ENCODE data around the gene B3GNT4.

The B3GNT4 gene

GRCh38 chr12:122203301-122204166 lies at the start of gene B3GNT4:
Gene B3GNT4 (plus strand): TSS chr12:122203709. CDS start chr12:122204619, 910 bp downstream.
- Histone ChIP-seq H3K4me1 (ENCODE audit: control insufficient read depth, insufficient read depth, low read length) (peaks cover 14% of the 10 kb centered on the region), H3K4me3 (ENCODE audit: low read length in 2 of 2) (peak within 1 kb of the TSS; percentile 60 to 74), H3K9ac (ENCODE audit: low read length in 2 of 2) (no peak within 1 kb of the TSS), H3K9me3 (ENCODE audit: control insufficient read depth in 2 of 2, low read length in 2 of 2) (no peaks in the 10 kb centered on the region), H3K36me3 (ENCODE audit: control insufficient read depth in 2 of 2, insufficient read depth in 2 of 2, low read length in 2 of 2) (peaks cover 14 to 18% of the 10 kb centered on the region in 2 donors), H3K27ac (ENCODE audit: low read length) (no peak within 1 kb of the TSS), H3K27me3 (ENCODE audit: control insufficient read depth in 1 of 2, insufficient read depth in 2 of 2, low read length in 2 of 2) (peaks cover 36 to 51% of the 10 kb centered on the region in 2 donors)

DNA sequence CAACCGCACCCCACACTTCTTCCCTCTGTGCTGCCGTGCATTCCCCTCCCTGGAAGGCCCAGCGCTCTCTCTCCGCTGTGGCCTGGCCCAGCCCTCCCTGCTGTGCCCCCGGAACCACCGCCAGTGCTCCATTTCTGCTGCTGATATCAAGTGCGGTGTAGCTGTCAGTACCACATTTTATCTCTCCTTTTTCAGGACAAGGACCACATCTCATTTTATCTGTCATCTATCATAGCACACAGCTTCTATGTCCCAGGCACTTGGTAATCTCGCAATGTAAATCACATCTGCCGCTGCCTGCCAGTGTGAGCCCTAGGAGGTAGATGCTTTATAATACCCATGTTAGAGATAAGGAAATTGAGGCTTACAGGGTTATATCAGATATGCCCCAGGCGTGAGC lies 47.8 kb upstream of the B3GNT4 start:
- Histone ChIP-seq H3K4me1 (ENCODE audit: control insufficient read depth, insufficient read depth, low read length) (no peaks in the 10 kb centered on the region), H3K9ac (ENCODE audit: low read length in 2 of 2) (no peak overlapping the region)

GRCh38 chr12:122158700-122159285 lies 44.7 kb upstream of the B3GNT4 start:
- no peaks in the 10 kb centered on the region for H3K27me3 ChIP-seq (ENCODE audit: control insufficient read depth in 1 of 2, insufficient read depth in 2 of 2, low read length in 2 of 2)
- H3K4me1 ChIP-seq (ENCODE audit: control insufficient read depth, insufficient read depth, low read length), result no peaks in the 10 kb centered on the region
- no peak overlapping the region for H3K27ac ChIP-seq (ENCODE audit: low read length)
- no peak overlapping the region for H3K4me3 ChIP-seq (ENCODE audit: low read length in 2 of 2)
- H3K9me3 ChIP-seq (ENCODE audit: control insufficient read depth in 2 of 2, low read length in 2 of 2), result no peaks in the 10 kb centered on the region
- H3K9ac ChIP-seq (ENCODE audit: low read length in 2 of 2), result no peak overlapping the region
- no peaks in the 10 kb centered on the region for H3K36me3 ChIP-seq (ENCODE audit: control insufficient read depth in 2 of 2, insufficient read depth in 2 of 2, low read length in 2 of 2)

More for the DNA sequence above, 47.8 kb upstream of the B3GNT4 start:
- Histone ChIP-seq H3K4me3 (ENCODE audit: low read length in 2 of 2) (no peak overlapping the region), H3K9me3 (ENCODE audit: control insufficient read depth in 2 of 2, low read length in 2 of 2) (no peaks in the 10 kb centered on the region), H3K27ac (ENCODE audit: low read length) (no peak overlapping the region), H3K36me3 (ENCODE audit: control insufficient read depth in 2 of 2, insufficient read depth in 2 of 2, low read length in 2 of 2) (no peaks in the 10 kb centered on the region), H3K27me3 (ENCODE audit: control insufficient read depth in 1 of 2, insufficient read depth in 2 of 2, low read length in 2 of 2) (no peaks in the 10 kb centered on the region)

DNA sequence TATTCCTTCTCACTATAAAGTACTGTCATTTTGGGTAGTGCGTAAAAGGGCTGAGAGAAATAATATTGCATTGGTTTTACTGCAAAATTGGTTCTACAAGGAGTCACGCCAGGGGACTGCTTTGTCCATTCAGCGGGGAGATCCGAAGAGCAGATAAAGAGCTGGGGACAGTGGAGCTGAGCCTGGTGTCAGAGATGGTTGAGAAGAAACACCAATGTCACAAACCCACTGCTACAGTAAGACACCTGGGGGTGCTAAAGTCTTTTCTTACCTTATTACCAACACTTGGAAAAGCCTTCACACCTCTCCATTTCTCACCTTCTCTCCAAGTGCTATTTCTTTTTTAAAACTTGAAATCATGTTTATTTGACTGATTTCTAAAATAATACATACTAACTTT lies 43.6 kb upstream of the B3GNT4 start:
- no peak overlapping the region for H3K27ac ChIP-seq (ENCODE audit: low read length)
- no peak overlapping the region for H3K4me3 ChIP-seq (ENCODE audit: low read length in 2 of 2)
- H3K36me3 ChIP-seq (ENCODE audit: control insufficient read depth in 2 of 2, insufficient read depth in 2 of 2, low read length in 2 of 2), result no peaks in the 10 kb centered on the region
- no peaks in the 10 kb centered on the region for H3K27me3 ChIP-seq (ENCODE audit: control insufficient read depth in 1 of 2, insufficient read depth in 2 of 2, low read length in 2 of 2)
- H3K4me1 ChIP-seq (ENCODE audit: control insufficient read depth, insufficient read depth, low read length), result no peaks in the 10 kb centered on the region
- H3K9me3 ChIP-seq (ENCODE audit: control insufficient read depth in 2 of 2, low read length in 2 of 2), result no peaks in the 10 kb centered on the region
- H3K9ac ChIP-seq (ENCODE audit: low read length in 2 of 2), result no peak overlapping the region

DNA sequence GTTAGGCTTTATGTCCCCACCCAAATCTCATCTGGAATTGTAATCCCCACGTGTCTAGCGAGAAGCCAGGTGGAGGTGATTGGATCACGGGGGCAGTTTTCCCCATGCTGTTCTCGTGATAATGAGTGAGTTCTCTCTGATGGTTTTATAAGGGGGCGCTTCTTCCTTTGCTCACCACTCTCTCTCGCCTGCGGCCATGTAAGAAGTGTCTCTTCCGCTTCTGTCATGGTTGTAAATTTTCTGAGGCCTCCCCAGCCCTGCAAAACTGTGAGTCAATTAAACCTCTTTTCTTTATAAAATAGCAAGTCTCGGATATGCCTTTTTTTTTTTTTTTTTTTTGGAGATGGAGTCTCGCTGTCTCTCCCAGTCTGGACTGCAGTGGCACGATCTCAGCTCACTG lies 42.7 kb upstream of the B3GNT4 start:
- H3K4me3 ChIP-seq (ENCODE audit: low read length in 2 of 2), result no peak overlapping the region
- no peaks in the 10 kb centered on the region for H3K36me3 ChIP-seq (ENCODE audit: control insufficient read depth in 2 of 2, insufficient read depth in 2 of 2, low read length in 2 of 2)
- H3K9ac ChIP-seq (ENCODE audit: low read length in 2 of 2), result no peak overlapping the region
- peaks cover 0 to 4% of the 10 kb centered on the region in 2 donors for H3K27me3 ChIP-seq (ENCODE audit: control insufficient read depth in 1 of 2, insufficient read depth in 2 of 2, low read length in 2 of 2)
- no peaks in the 10 kb centered on the region for H3K9me3 ChIP-seq (ENCODE audit: control insufficient read depth in 2 of 2, low read length in 2 of 2)
- H3K4me1 ChIP-seq (ENCODE audit: control insufficient read depth, insufficient read depth, low read length), result no peaks in the 10 kb centered on the region
- no peak overlapping the region for H3K27ac ChIP-seq (ENCODE audit: low read length)

GRCh38 chr12:122161682-122162081 lies 41.8 kb upstream of the B3GNT4 start:
- Histone ChIP-seq H3K4me3 (ENCODE audit: low read length in 2 of 2) (no peak overlapping the region), H3K27ac (ENCODE audit: low read length) (no peak overlapping the region), H3K9me3 (ENCODE audit: control insufficient read depth in 2 of 2, low read length in 2 of 2) (no peaks in the 10 kb centered on the region), H3K27me3 (ENCODE audit: control insufficient read depth in 1 of 2, insufficient read depth in 2 of 2, low read length in 2 of 2) (peaks cover 0 to 4% of the 10 kb centered on the region in 2 donors), H3K9ac (ENCODE audit: low read length in 2 of 2) (no peak overlapping the region), H3K36me3 (ENCODE audit: control insufficient read depth in 2 of 2, insufficient read depth in 2 of 2, low read length in 2 of 2) (no peaks in the 10 kb centered on the region), H3K4me1 (ENCODE audit: control insufficient read depth, insufficient read depth, low read length) (no peaks in the 10 kb centered on the region)

GRCh38 chr12:122162976-122163375 lies 40.5 kb upstream of the B3GNT4 start:
- Histone ChIP-seq H3K4me1 (ENCODE audit: control insufficient read depth, insufficient read depth, low read length) (no peaks in the 10 kb centered on the region), H3K9ac (ENCODE audit: low read length in 2 of 2) (no peak overlapping the region), H3K4me3 (ENCODE audit: low read length in 2 of 2) (no peak overlapping the region), H3K36me3 (ENCODE audit: control insufficient read depth in 2 of 2, insufficient read depth in 2 of 2, low read length in 2 of 2) (no peaks in the 10 kb centered on the region), H3K27ac (ENCODE audit: low read length) (no peak overlapping the region), H3K27me3 (ENCODE audit: control insufficient read depth in 1 of 2, insufficient read depth in 2 of 2, low read length in 2 of 2) (peaks cover 2 to 4% of the 10 kb centered on the region in 2 donors), H3K9me3 (ENCODE audit: control insufficient read depth in 2 of 2, low read length in 2 of 2) (no peaks in the 10 kb centered on the region)

- Histone ChIP-seq H3K4me3 (ENCODE audit: low read length in 2 of 2) (no peak overlapping the region), H3K36me3 (ENCODE audit: control insufficient read depth in 2 of 2, insufficient read depth in 2 of 2, low read length in 2 of 2) (no peaks in the 10 kb centered on the region), H3K27ac (ENCODE audit: low read length) (no peak overlapping the region), H3K27me3 (ENCODE audit: control insufficient read depth in 1 of 2, insufficient read depth in 2 of 2, low read length in 2 of 2) (peaks cover 3 to 4% of the 10 kb centered on the region in 2 donors), H3K4me1 (ENCODE audit: control insufficient read depth, insufficient read depth, low read length) (no peaks in the 10 kb centered on the region), H3K9ac (ENCODE audit: low read length in 2 of 2) (no peak overlapping the region), H3K9me3 (ENCODE audit: control insufficient read depth in 2 of 2, low read length in 2 of 2) (no peaks in the 10 kb centered on the region)
Observed at GRCh38 chr12:122166422-122167349, 36.8 kb upstream of the B3GNT4 start.

- Histone ChIP-seq H3K9ac (ENCODE audit: low read length in 2 of 2) (no peak overlapping the region), H3K9me3 (ENCODE audit: control insufficient read depth in 2 of 2, low read length in 2 of 2) (no peaks in the 10 kb centered on the region), H3K27me3 (ENCODE audit: control insufficient read depth in 1 of 2, insufficient read depth in 2 of 2, low read length in 2 of 2) (peaks cover 3 to 4% of the 10 kb centered on the region in 2 donors), H3K27ac (ENCODE audit: low read length) (no peak overlapping the region), H3K4me3 (ENCODE audit: low read length in 2 of 2) (no peak overlapping the region), H3K4me1 (ENCODE audit: control insufficient read depth, insufficient read depth, low read length) (no peaks in the 10 kb centered on the region), H3K36me3 (ENCODE audit: control insufficient read depth in 2 of 2, insufficient read depth in 2 of 2, low read length in 2 of 2) (no peaks in the 10 kb centered on the region)
Observed at GRCh38 chr12:122167356-122167925, 36.1 kb upstream of the B3GNT4 start.

DNA sequence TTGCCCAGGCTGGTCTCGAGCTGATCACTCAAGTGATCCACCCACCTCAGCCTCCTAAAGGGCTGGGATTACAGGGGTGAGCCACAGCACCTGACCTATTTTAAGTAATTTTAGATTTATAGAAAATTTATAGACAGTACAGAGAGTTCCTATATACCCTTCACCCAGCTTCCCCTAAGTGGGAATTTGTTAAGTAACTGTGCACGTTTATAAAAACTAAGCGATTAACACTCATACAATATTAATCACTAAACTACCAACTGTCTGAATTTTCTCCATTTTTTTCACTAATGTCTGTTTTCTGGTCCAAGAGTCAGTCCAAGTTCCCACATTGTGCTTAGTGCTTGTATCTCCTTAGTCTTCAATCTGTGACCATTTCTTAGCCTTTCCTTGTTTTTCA lies 35.0 kb upstream of the B3GNT4 start:
- Histone ChIP-seq H3K36me3 (ENCODE audit: control insufficient read depth in 2 of 2, insufficient read depth in 2 of 2, low read length in 2 of 2) (no peaks in the 10 kb centered on the region), H3K4me1 (ENCODE audit: control insufficient read depth, insufficient read depth, low read length) (no peaks in the 10 kb centered on the region), H3K27me3 (ENCODE audit: control insufficient read depth in 1 of 2, insufficient read depth in 2 of 2, low read length in 2 of 2) (peaks cover 4 to 7% of the 10 kb centered on the region in 2 donors), H3K9ac (ENCODE audit: low read length in 2 of 2) (no peak overlapping the region), H3K27ac (ENCODE audit: low read length) (no peak overlapping the region), H3K9me3 (ENCODE audit: control insufficient read depth in 2 of 2, low read length in 2 of 2) (no peaks in the 10 kb centered on the region), H3K4me3 (ENCODE audit: low read length in 2 of 2) (no peak overlapping the region)

Measured in stomach smooth muscle (tissue), 2 donors.